Measurements from ENCODE around the gene MEIS2. TPM values are rescaled to one million over a fixed set of nuclear protein-coding genes. Genes with fewer than 3 reads are reported as not detected.

MEIS2 gene
- total RNA-seq, 2 experiments from 2014 or later = 0.14 TPM; not detected in 1

GRCh38 chr15:37028625-37029296, 71.6 kb downstream of the MEIS2 start:
- Mint-ChIP-seq H3K27me3 (no peaks in the 10 kb centered on the region), H3K9me3 (no peaks in the 10 kb centered on the region), H3K4me3 (no peak overlapping the region), H3K36me3 (ENCODE audit: low read depth) (no peaks in the 10 kb centered on the region), H3K4me1 (ENCODE audit: low read depth) (no peaks in the 10 kb centered on the region), H3K27ac (no peak overlapping the region)
- no peak for ATAC-seq
- no peak for DNase-seq
- CTCF ChIA-PET = no interaction called here
- POLR2A ChIA-PET = no interaction called here
- TF ChIP-seq CTCF (IDR thresholded peaks at IDR 0.05) = no peak
- intact Hi-C loops (cut with micrococcal nuclease) = no loop called here

GRCh38 chr15:37020852-37021251, 79.5 kb downstream of the MEIS2 start:
- CTCF ChIA-PET = no interaction called here
- Mint-ChIP-seq H3K27ac (no peak overlapping the region), H3K36me3 (ENCODE audit: low read depth) (no peaks in the 10 kb centered on the region), H3K27me3 (no peaks in the 10 kb centered on the region), H3K4me1 (ENCODE audit: low read depth) (no peaks in the 10 kb centered on the region), H3K4me3 (no peak overlapping the region), H3K9me3 (no peaks in the 10 kb centered on the region)
- no peak for DNase-seq
- TF ChIP-seq CTCF (IDR thresholded peaks at IDR 0.05) = no peak
- ATAC-seq = no peak
- intact Hi-C loops (cut with micrococcal nuclease) = no loop called here
- POLR2A ChIA-PET = no interaction called here

GRCh38 chr15:37019479-37020433, 80.6 kb downstream of the MEIS2 start:
- no peak for TF ChIP-seq CTCF (IDR thresholded peaks at IDR 0.05)
- Mint-ChIP-seq H3K27me3 (no peaks in the 10 kb centered on the region), H3K4me1 (ENCODE audit: low read depth) (no peaks in the 10 kb centered on the region), H3K36me3 (ENCODE audit: low read depth) (no peaks in the 10 kb centered on the region), H3K4me3 (no peak overlapping the region), H3K27ac (no peak overlapping the region), H3K9me3 (no peaks in the 10 kb centered on the region)
- intact Hi-C loops (cut with micrococcal nuclease) = loop anchor here (10.0 kb wide), 1 partner anchor 65 kb away; no protein-coding TSS in a partner anchor
- ChIA-PET POLR2A (no interaction called here), CTCF (no interaction called here)
- no peak for ATAC-seq
- no peak for DNase-seq

GRCh38 chr15:37017031-37017625, 83.2 kb downstream of the MEIS2 start:
- intact Hi-C loops (cut with micrococcal nuclease) = loop anchor here (10.0 kb wide), 1 partner anchor 62 kb away; no protein-coding TSS in a partner anchor
- ATAC-seq (no peak), DNase-seq (no peak)
- no peak overlapping the region for H3K4me3 Mint-ChIP-seq
- no peaks in the 10 kb centered on the region for H3K4me1 Mint-ChIP-seq (ENCODE audit: low read depth)
- ChIA-PET POLR2A (no interaction called here), CTCF (no interaction called here)
- H3K27ac Mint-ChIP-seq = no peak overlapping the region
- TF ChIP-seq CTCF (IDR thresholded peaks at IDR 0.05) = no peak
- no peaks in the 10 kb centered on the region for H3K36me3 Mint-ChIP-seq (ENCODE audit: low read depth)
- H3K9me3 Mint-ChIP-seq = no peaks in the 10 kb centered on the region
- no peaks in the 10 kb centered on the region for H3K27me3 Mint-ChIP-seq

Data from activated CD8-positive, alpha-beta T cell treated with anti-CD3 and anti-CD28 coated beads for 36 hours (primary cell).